Middle frontal gyrus (tissue), 1 donor: ENCODE results near the gene LIX1L.

Source experiments
- DNase-seq: peaks from one replicate; pipeline ENCODE4 v3.0.0-alpha.2; 2015; ENCODE audit warnings: low spot score; ENCODE audit errors: extremely low spot score

The LIX1L gene

GRCh38 chr1:145985502-145986439 lies 28.0 kb upstream of the LIX1L start:
- no peak for DNase-seq

GRCh38 chr1:145985129-145985501 lies 27.3 kb upstream of the LIX1L start:
- no peak for DNase-seq

DNA sequence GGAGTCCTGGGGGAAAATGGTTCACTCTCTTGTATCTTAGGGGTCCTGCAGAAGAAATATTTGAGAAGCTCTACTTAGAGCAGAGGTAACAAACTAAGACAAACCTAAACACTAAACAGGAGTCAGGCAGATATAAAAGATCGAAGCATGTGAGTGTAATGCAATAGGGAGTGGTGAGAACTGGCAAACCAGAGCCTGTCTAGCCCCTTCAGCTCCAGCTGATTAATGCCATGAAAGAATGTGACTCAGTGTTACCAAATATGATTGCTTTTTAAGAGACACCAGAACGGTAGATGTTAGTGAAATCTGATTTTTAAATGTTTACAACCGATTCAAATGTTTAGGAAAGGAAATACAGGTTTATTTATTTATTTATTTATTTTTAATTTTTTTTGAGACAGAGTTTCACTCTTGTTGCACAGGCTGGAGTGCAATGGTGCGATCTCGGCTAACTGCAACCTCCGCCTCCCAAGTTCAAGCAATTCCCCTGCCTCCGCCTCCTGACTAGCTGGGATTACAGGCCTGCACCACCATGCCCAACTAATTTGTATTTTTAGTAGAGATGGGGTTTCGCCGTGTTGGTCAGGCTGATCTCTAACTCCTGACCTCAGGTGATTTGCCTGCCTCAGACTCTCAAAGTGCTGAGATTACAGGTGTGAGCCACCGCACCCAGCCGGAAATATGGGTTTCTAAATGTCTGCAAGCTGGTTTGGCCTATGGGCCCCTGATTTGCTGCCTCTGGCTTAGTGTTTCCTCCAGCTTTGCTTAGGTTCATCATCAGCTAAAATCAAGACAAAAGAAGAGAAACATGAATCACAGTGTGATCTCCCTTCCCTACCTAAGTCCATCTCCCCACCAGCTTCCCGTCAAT lies 26.4 kb upstream of the LIX1L start:
- DNase-seq, result no peak

DNA sequence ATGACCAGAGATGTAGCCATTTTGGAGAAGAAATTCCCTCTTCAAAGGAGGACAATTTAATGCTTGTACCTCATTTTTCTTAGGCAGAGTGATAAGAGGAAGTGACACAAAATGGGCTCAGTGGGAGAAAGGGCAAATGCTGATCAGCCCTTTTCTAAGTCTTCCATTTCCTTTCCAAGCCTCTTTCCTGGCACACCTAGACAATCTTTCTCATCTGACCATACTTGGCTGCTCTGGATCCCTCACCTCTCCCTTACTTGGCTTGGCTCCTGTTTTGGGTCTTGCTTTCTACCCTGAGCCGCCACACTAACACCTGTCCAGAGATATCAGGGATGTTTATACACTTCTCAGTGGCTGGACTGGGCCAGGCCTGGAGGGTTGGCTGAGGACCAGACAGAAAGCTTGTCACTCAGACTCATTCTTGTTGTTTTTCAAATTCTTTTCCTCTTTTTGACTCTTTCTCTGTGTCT lies 25.4 kb upstream of the LIX1L start:
- DNase-seq, result no peak

DNA sequence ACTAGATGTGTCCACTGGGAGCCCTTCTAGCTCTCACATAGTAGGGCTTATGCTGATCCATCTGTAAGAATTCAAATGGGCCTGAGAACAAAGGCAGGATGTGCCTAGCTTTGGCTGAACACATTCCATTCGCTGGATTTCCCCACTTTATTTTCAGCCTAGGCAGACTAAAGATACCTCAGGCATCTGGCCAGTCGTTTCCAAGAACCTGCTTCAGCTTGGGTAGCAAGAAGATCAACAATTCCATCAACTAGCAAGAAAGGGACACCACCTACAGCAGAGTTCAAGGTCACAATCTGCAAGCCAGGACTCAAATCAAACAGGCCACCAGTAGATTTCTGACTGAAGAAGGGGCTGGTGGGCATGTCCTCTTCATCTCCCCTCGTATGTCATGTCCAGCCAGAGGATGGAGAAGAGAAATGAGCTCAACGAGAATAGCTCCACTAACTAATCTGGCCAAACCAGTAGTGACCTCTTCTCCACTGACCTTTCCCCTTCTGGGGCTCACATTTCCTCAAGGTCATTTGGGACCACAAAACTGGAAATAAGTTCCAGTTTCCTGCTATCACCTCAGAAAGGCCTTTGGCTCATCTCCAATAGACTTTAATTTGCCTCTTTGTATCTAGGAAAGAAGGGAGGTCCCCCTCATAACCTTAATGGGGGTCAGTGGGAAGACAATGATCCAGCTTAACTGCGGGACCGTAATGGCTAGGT lies 24.4 kb upstream of the LIX1L start:
- no peak for DNase-seq

DNA sequence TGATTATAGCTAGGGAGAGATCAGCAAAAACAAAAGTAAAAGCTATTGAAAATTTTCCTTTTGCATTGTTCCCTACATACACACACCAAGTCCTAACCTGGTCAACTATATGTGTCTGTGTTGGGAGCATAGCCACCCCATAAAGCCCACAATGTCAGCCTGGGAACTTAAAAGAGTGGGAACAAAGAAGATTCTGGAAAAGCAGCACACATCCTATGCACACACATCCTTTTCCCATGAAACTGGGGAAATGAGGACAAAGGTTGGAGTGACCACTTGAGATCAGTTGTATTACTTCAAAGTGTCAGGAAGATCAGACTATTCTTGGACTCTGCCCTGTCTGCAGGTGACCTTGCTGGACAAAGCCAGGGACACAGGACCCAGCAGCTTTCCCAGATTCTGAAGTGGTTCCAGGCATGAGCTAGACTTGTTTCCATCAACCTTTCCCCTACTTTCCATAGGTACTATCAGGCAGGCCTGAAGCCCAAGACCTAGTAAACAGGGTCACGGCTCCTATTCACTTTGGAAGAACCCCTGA lies 22.7 kb upstream of the LIX1L start:
- DNase-seq, result no peak

- no peak for DNase-seq
Measured at GRCh38 chr1:145979746-145980456, 22.1 kb upstream of the LIX1L start.

GRCh38 chr1:145978854-145979745 lies 21.3 kb upstream of the LIX1L start:
- peak; percentile 93 for DNase-seq

GRCh38 chr1:145978471-145978853 lies 20.6 kb upstream of the LIX1L start:
- no peak for DNase-seq

GRCh38 chr1:145977486-145978470 lies 20.0 kb upstream of the LIX1L start:
- DNase-seq, result no peak

- DNase-seq, result no peak
Measured at GRCh38 chr1:145977016-145977415, 19.2 kb upstream of the LIX1L start.

- no peak for DNase-seq
Measured at GRCh38 chr1:145975216-145975615, 17.4 kb upstream of the LIX1L start.

- no peak for DNase-seq
Measured at GRCh38 chr1:145974721-145975120, 16.9 kb upstream of the LIX1L start.

DNA sequence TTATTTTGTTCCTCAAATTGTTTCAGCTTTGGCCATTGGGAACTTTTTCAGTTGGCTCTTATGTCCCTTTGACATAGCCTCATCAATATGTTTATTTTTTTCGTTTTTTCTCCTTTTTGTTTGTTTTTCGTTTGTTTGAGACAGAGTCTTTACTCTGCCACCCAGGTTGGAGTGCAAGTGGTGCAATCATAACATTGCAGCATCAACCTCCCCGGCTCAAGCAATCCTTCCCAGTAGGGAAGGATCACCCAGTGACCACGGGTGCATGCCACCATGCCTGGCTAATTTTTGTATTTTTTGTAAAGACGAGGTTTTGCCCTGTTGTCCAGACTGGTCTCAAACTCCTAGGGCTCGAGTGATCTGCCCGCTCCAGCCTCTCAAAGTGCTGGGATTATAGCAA lies 14.8 kb upstream of the LIX1L start:
- DNase-seq, result no peak

DNA sequence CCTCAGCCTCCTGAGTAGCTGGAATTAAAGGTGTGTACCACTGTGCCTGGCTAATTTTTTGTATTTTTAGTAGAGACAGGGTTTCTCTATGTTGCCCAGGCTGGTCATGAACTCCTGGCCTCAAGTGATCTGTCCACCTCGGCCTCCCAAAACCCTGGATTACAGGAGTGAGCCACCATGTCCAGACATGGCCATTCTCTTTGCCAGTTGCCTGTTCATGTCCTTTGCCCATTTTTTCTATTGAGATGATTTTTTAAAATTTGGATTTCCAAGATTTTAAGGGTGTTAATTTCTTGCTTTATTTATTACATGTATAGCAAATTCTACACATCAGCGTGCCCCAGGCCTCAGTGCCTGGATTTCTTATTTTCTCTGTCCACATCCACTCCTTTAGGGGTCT lies 9.5 kb upstream of the LIX1L start:
- DNase-seq, result no peak

- DNase-seq, result no peak
Measured at GRCh38 chr1:145965119-145965744, 7.4 kb upstream of the LIX1L start.

DNA sequence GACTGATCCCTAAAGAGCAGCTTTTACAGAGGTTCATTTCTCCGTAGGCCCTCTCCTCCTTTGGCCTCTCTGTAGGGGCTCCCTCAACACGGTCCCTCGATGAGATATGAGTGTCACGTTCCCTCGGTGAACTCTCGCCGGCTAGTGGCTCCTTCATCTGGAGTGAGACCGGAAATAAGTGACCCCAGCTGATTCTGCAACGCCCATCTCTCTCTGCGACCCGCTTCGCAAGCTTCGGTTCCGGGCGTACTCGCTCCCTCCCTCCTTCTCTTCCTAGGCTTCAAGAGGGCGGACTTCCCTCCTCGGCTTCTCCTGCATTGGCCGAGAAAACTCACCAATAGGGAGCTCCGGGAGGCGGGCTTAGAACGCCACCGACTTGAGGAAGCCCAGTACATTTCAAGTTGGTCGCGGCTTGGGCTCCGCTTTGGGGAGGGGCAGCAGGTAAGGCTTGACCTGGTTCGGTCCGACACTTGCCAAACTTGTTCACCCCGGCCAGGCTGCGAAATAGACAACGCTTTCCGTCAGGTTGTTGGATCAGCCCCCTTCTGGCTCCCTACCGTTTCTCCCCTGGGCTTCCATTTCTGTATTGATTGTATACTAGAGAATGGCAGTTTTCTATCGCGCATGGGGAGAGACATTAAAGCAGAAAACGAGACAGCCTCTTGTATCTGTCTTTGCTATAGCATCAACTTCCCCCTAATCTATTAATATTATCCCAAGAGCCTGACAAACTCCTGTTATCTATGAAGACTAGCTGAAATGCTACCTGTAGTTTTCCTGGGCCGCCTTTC lies 6.7 kb upstream of the LIX1L start, which contains the start of the genes ANKRD34A and POLR3GL:
ANKRD34A (minus strand) TSS at position 248 of the 791 bp plus-strand sequence. CDS start 2,816 bp downstream, outside the sequence.
POLR3GL (plus strand) TSS at position 363 of the 791 bp plus-strand sequence. CDS start 10,176 bp downstream, outside the sequence.
- DNase-seq, result peak; percentile 93
